Right atrium auricular region (tissue), 2 donors: ENCODE results near the gene VAMP2. TPM values are rescaled to one million over a fixed set of nuclear protein-coding genes. Genes with fewer than 3 reads are reported as not detected.
"Not testable (repeated sequence)": the region's sequence is repeated elsewhere in the genome, so short reads cannot be mapped to it uniquely, and the experiment has no call there.

Experiments used
- DNase-seq: peaks from one replicate; pipeline ENCODE4 v3.0.0-alpha.2; 2019; ENCODE audit warnings: low spot score
- H3K27ac ChIP-seq, 2 donors: fragments of 200-600 bp; sonication (generic); 1 replicate in 1 of 2; 2 replicates in 1 of 2; pipeline ENCODE4 v1.5.1; 2016 to 2019
- H3K27me3 ChIP-seq, 2 donors: fragments of 200-600 bp; sonication (generic); one replicate each; pipeline versions ENCODE4 v1.5.1 to v1.6.0; 2017 to 2019
- H3K36me3 ChIP-seq: fragments of 200-600 bp; sonication (generic); one replicate; pipeline ENCODE4 v1.5.1; 2016
- H3K4me1 ChIP-seq, 2 donors: fragments of 200-600 bp; sonication (generic); one replicate each; pipeline versions ENCODE4 v1.5.1 to v1.6.0; 2017 to 2019
- H3K4me3 ChIP-seq, 2 donors: fragments of 200-600 bp; sonication (generic); 1 replicate in 1 of 2; 2 replicates in 1 of 2; pipeline ENCODE4 v1.5.1; 2017 to 2019; ENCODE audit warnings: mild to moderate bottlenecking in 1 of 2, moderate library complexity in 1 of 2
- H3K9me3 ChIP-seq, 2 donors: fragments of 200-600 bp; sonication (generic); one replicate each; pipeline ENCODE4 v1.5.1; 2019
- total RNA-seq, 2 donors: library from RNA; depleted of rRNA; stranded (reverse); fragments of >200 nt; gene quantifications; one replicate each; pipeline ENCODE4 v1.1.0, GENCODE V29; 2016
- TF ChIP-seq, protein P1 (sequence below), 2 donors: fragments of 200-600 bp; sonication (generic); IDR thresholded peaks; one replicate each; pipeline ENCODE4 v1.5.1; 2019; ENCODE audit warnings: antibody characterized with exemption in 2 of 2

Gene VAMP2
- total RNA-seq, 2 donors from 2014 or later, result 27.4 to 39.7 TPM

DNA sequence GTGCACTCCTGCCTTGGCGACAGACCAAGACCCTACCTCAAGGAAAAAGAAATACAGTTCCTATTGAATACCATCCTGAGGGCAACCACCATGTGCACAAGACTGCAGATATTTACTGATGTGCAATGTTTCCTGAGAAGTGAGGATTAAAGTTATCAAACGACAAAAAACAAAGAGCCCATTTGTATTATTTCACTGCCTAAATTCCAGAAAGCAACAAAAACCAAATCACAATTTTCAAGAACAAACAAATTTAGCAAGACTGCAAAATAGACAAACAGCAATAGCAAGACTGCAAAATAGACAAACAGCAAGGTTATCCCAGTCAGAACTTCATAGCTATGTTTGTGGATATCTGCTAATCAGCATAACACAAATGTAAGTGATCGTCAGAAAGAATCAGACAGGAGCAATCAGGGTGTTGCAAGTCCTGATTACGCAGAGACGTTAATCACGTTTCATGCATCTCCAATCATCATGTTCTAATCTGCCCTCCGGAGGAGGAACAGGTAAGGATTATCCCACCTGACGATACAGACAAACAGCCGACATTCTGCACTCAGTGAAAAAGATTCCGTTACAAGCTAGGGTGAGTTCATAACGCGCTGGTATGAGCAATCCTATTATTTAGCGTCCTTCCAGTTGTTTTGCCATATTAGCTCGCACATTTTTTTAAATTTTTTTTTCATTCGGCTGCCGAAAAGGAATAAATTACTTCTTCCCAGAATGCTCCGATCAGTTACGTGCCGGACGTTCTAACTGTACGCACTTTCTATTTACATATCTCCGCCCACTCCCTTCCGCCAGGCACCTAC is 10.5 kb upstream of the VAMP2 start:
- Histone ChIP-seq H3K9me3 (no peaks in the 10 kb centered on the region), H3K36me3 (no peaks in the 10 kb centered on the region), H3K4me1 (peaks cover 0 to 34% of the 10 kb centered on the region in 2 donors), H3K4me3 (peak overlapping the region; percentile 16 to 45), H3K27ac (peak overlapping the region; percentile 80 to 88), H3K27me3 (no peaks in the 10 kb centered on the region)
- TF ChIP-seq, protein P1, sequence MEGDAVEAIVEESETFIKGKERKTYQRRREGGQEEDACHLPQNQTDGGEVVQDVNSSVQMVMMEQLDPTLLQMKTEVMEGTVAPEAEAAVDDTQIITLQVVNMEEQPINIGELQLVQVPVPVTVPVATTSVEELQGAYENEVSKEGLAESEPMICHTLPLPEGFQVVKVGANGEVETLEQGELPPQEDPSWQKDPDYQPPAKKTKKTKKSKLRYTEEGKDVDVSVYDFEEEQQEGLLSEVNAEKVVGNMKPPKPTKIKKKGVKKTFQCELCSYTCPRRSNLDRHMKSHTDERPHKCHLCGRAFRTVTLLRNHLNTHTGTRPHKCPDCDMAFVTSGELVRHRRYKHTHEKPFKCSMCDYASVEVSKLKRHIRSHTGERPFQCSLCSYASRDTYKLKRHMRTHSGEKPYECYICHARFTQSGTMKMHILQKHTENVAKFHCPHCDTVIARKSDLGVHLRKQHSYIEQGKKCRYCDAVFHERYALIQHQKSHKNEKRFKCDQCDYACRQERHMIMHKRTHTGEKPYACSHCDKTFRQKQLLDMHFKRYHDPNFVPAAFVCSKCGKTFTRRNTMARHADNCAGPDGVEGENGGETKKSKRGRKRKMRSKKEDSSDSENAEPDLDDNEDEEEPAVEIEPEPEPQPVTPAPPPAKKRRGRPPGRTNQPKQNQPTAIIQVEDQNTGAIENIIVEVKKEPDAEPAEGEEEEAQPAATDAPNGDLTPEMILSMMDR (IDR thresholded peaks at IDR 0.05), result no peak
- no peak for DNase-seq

GRCh38 chr17:8170186-8170585 is 7.4 kb upstream of the VAMP2 start:
- H3K4me1 ChIP-seq, result peaks cover 0 to 16% of the 10 kb centered on the region in 2 donors
- DNase-seq, H3K27ac ChIP-seq, H3K36me3 ChIP-seq, H3K27me3 ChIP-seq, H3K9me3 ChIP-seq, H3K4me3 ChIP-seq: not testable (repeated sequence)

GRCh38 chr17:8167526-8167925 is 4.8 kb upstream of the VAMP2 start:
- Histone ChIP-seq H3K27ac (no peak overlapping the region), H3K4me3 (no peak overlapping the region), H3K4me1 (peaks cover 0 to 21% of the 10 kb centered on the region in 2 donors), H3K36me3 (no peaks in the 10 kb centered on the region), H3K9me3 (no peaks in the 10 kb centered on the region), H3K27me3 (no peaks in the 10 kb centered on the region)
- DNase-seq, result no peak
- TF ChIP-seq, protein P1 (IDR thresholded peaks at IDR 0.05), result no peak

DNA sequence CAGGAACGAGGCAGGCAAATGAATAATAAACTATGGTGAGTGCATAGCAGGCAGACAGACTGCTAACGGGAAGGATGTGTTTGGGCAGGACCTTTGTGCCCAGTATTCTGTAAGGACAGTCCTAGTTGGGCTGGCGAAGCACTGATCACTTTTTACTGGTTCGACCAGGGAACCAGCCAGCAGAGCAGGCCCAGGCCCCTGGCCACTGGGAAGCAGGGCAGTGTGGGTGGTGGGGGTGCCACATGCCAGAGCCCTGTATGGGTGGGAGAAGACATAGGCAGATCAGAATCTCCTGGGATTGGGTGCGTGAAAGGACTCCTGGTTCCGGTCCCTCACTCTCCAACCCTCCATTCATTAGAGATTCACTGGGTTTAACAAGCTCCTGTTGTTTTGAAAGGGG is 4.0 kb upstream of the VAMP2 start:
- DNase-seq, result no peak
- TF ChIP-seq, protein P1 (IDR thresholded peaks at IDR 0.05), result no peak

DNA sequence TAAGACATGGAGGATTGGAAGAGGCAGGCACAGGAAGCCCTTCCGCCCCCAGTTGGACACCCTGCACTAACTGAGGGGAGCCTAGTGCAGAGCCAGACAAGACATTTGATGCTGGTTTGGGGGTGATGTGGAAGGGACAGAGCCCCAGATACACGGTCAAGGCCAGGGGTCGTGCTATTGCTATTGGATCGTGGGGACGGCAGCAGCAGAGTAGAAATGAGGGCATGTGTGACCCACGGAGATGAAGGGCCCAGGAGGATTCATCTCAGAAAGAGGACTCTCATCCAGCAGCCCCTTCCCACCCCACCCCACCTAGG is 2.0 kb upstream of the VAMP2 start:
- Histone ChIP-seq H3K4me3 (peak overlapping the region in 1 of 2 donors; percentile 97), H3K4me1 (peaks cover 0 to 38% of the 10 kb centered on the region in 2 donors)
- TF ChIP-seq, protein P1 (IDR thresholded peaks at IDR 0.05), result no peak

More for the DNA sequence above, 4.0 kb upstream of the VAMP2 start:
- Histone ChIP-seq H3K36me3 (no peaks in the 10 kb centered on the region), H3K4me3 (no peak overlapping the region), H3K9me3 (no peaks in the 10 kb centered on the region), H3K4me1 (peaks cover 0 to 24% of the 10 kb centered on the region in 2 donors), H3K27me3 (no peaks in the 10 kb centered on the region), H3K27ac (no peak overlapping the region)

DNA sequence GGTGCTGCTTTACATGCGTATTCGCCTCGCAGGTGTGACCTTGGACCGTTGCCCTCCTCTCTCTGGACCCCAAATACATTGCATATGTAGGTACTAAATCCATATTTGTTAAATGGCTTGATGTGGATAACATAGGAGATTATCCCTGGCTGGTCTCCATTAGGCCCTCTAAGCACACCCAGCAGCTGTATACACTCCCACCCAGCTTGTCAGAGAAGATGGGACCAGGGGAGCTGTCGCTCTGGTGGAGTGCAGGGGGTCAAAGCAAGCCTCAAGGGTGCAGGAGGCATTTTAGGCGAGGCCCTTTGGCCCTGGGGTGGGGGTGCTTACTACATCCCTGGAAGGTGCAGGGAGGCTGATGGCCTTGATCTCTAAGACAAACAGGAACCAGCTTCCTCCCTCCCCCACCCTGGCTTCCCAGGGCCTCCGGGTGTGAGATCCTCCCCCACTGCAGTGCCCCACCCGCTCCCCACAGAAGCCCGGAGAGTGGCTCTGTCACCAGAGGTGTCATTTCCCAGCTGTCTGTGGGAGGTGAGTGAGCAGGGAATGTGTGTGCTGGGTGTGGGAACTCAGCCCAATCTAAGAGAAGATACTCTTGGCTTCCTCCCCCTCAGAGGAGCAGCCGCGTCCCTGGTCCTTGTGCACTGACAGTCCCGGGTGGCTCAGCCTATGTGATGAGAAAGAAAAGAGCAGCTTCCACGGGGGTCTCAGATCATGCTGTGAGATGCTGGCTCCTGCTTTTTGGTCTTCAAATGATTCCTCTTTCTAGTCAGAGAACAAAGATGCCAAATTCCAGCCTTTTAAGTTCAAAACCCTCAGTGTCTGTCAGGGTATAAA is 1.4 kb upstream of the VAMP2 start:
- peak; percentile 91 for DNase-seq
- H3K36me3 ChIP-seq, result peaks cover 22% of the 10 kb centered on the region
- no peaks in the 10 kb centered on the region for H3K27me3 ChIP-seq
- H3K4me1 ChIP-seq, result peaks cover 0 to 44% of the 10 kb centered on the region in 2 donors
- peak overlapping the region in 1 of 2 donors; percentile 97 for H3K4me3 ChIP-seq
- TF ChIP-seq, protein P1 (IDR thresholded peaks at IDR 0.05), result no peak
- no peaks in the 10 kb centered on the region for H3K9me3 ChIP-seq
- peak overlapping the region; percentile 99 for H3K27ac ChIP-seq

More for the DNA sequence above, 2.0 kb upstream of the VAMP2 start:
- DNase-seq, result no peak
- peak overlapping the region; percentile 99 for H3K27ac ChIP-seq
- H3K27me3 ChIP-seq, result no peaks in the 10 kb centered on the region
- no peaks in the 10 kb centered on the region for H3K9me3 ChIP-seq
- peaks cover 16% of the 10 kb centered on the region for H3K36me3 ChIP-seq
